Measurements from ENCODE around the gene ACTN4.

Gene ACTN4

DNA sequence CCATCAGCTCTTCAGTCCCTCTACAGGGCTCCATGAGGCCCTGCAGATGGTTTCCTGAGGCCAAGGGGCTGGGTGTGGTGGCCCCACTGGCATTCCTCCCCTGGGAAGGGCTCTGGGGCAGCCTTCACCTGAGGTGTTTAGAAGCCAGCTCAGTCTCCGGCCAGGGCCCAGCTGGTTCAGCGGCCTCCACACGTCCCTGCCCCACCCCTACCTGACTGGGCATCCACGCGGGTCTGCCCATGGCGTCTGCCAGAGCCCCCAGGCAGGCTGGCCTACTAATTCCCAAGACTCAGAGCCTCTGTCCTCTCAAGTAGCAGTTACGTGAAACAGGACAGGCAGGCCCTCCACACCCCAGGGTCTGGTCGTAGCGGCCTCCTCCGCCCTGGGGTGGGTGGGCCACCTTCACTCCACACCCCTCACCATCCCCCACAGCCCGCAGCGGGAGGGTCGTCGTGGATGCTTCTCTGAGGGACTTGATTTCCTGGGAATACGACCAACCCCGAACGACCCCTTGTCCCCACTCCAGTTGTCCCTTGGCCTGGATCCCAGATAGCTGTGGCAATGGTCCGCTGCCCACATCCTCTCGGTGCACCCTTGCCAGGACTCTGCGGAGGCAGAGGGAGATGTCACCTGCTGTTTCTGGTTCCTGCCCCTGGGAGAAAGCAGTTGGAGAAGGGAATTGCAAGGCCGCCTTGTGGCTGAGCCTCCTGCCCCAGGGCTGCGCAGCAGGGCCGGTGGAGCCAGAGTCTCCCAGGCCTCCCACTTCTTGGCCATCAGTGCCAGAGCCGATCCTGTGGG lies 72.5 kb downstream of the ACTN4 start:
- Histone ChIP-seq H3K36me3 (ENCODE audit: control insufficient read depth, insufficient read depth, low read length) (peaks cover 24% of the 10 kb centered on the region), H3K4me1 (ENCODE audit: control insufficient read depth, low read depth, low read length) (no peaks in the 10 kb centered on the region), H2BK5ac (ENCODE audit: low read length) (no peak overlapping the region), H2AK5ac (ENCODE audit: low read length) (no peak overlapping the region), H3K9ac (ENCODE audit: low read length) (no peak overlapping the region), H3K4me3 (ENCODE audit: low read length) (no peak overlapping the region), H4K8ac (ENCODE audit: low read depth, low read length) (no peak overlapping the region), H3K23ac (ENCODE audit: low read length) (no peak overlapping the region), H3K4ac (ENCODE audit: low read depth, low read length) (no peak overlapping the region), H3K56ac (ENCODE audit: low read length) (no peak overlapping the region), H3K79me1 (ENCODE audit: low read length) (no peaks in the 10 kb centered on the region), H4K5ac (ENCODE audit: low read length) (no peak overlapping the region), H3K18ac (ENCODE audit: low read length) (no peak overlapping the region), H3K79me2 (ENCODE audit: control insufficient read depth, insufficient read depth, low read length) (no peaks in the 10 kb centered on the region), H2BK120ac (ENCODE audit: low read depth, low read length) (no peak overlapping the region), H3K4me2 (ENCODE audit: low read length) (no peak overlapping the region), H2BK15ac (replicated peaks; ENCODE audit: low read depth) (no peak overlapping the region), H3K27me3 (ENCODE audit: insufficient read depth, low read length, poor library complexity) (no peaks in the 10 kb centered on the region), H3K27ac (ENCODE audit: low read depth, low read length) (no peak overlapping the region)
- no peak for DNase-seq
- no CpG with 5 or more reads among the region's 24 CpGs for WGBS (ENCODE audit: extremely low coverage, insufficient coverage, low lambda C conversion rate)

DNA sequence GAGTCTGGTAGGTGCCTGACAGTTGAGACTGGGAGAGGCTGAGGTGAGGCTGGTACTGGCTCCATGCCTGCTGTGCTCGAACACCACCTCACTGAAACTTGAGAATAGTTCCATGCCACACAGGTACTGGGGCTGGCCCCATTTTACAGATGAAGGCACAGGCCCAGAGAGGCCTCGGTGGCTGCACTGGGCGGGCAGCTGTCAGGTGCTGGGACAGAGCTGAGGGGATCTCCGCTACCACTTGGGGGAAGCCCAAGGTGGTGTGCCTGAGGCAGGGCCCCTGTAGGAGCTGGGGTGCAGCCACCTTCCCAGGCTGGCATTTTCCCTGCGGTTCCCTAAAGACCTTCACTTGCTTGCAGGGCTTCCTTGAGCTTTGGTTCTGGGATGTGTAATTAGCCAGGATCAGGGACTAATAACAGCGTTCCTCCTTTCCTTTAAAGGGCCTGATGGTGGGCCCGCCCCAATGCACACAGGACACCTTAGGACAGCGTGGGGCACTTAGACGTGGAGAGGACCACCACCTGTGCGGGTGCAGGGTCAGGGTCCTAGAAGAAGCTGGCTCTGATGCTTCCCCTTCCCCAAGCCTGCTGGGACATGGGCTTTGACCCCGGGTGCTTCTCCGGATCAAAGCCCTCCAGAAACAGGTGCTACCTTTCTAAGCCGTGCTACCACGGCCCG lies 73.2 kb downstream of the ACTN4 start:
- H3K4ac ChIP-seq (ENCODE audit: low read depth, low read length): no peak overlapping the region
- peaks cover 26% of the 10 kb centered on the region for H3K36me3 ChIP-seq (ENCODE audit: control insufficient read depth, insufficient read depth, low read length)
- H2BK120ac ChIP-seq (ENCODE audit: low read depth, low read length): no peak overlapping the region
- H2AK5ac ChIP-seq (ENCODE audit: low read length): no peak overlapping the region
- no peak overlapping the region for H3K27ac ChIP-seq (ENCODE audit: low read depth, low read length)
- no peak overlapping the region for H2BK5ac ChIP-seq (ENCODE audit: low read length)
- H3K56ac ChIP-seq (ENCODE audit: low read length): no peak overlapping the region
- DNase-seq: no peak
- H3K4me2 ChIP-seq (ENCODE audit: low read length): no peak overlapping the region
- H3K79me2 ChIP-seq (ENCODE audit: control insufficient read depth, insufficient read depth, low read length): no peaks in the 10 kb centered on the region
- no peaks in the 10 kb centered on the region for H3K27me3 ChIP-seq (ENCODE audit: insufficient read depth, low read length, poor library complexity)
- no peak overlapping the region for H3K9ac ChIP-seq (ENCODE audit: low read length)
- H3K79me1 ChIP-seq (ENCODE audit: low read length): no peaks in the 10 kb centered on the region
- H4K8ac ChIP-seq (ENCODE audit: low read depth, low read length): no peak overlapping the region
- no peak overlapping the region for H4K5ac ChIP-seq (ENCODE audit: low read length)
- WGBS (ENCODE audit: extremely low coverage, insufficient coverage, low lambda C conversion rate): no CpG with 5 or more reads among the region's 15 CpGs
- no peak overlapping the region for H3K4me3 ChIP-seq (ENCODE audit: low read length)
- no peak overlapping the region for H3K18ac ChIP-seq (ENCODE audit: low read length)
- no peak overlapping the region for H3K23ac ChIP-seq (ENCODE audit: low read length)
- no peak overlapping the region for H2BK15ac ChIP-seq (replicated peaks; ENCODE audit: low read depth)
- H3K4me1 ChIP-seq (ENCODE audit: control insufficient read depth, low read depth, low read length): no peaks in the 10 kb centered on the region

DNA sequence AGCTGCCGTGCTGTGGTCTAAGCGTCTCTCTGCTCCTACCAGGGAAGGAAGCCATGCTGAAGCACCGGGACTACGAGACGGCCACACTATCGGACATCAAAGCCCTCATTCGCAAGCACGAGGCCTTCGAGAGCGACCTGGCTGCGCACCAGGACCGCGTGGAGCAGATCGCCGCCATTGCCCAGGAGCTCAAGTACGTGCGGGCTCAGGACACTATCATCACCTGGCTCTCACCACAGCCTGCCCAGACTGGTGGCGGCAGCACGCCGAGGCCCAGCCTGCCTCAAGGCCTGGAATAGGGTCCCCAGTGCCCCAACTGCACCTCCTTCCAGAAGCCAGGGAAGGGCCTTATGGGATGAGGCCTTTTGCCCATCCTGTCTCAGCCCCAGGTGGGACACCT lies 74.0 kb downstream of the ACTN4 start:
- H3K56ac ChIP-seq (ENCODE audit: low read length): no peak overlapping the region
- no peak overlapping the region for H3K4me3 ChIP-seq (ENCODE audit: low read length)
- H3K4me2 ChIP-seq (ENCODE audit: low read length): no peak overlapping the region
- H3K4me1 ChIP-seq (ENCODE audit: control insufficient read depth, low read depth, low read length): no peaks in the 10 kb centered on the region
- no peak overlapping the region for H3K18ac ChIP-seq (ENCODE audit: low read length)
- H3K4ac ChIP-seq (ENCODE audit: low read depth, low read length): no peak overlapping the region
- no peak overlapping the region for H2BK15ac ChIP-seq (replicated peaks; ENCODE audit: low read depth)
- no peak overlapping the region for H4K8ac ChIP-seq (ENCODE audit: low read depth, low read length)
- no peak overlapping the region for H3K9ac ChIP-seq (ENCODE audit: low read length)
- no CpG with 5 or more reads among the region's 20 CpGs for WGBS (ENCODE audit: extremely low coverage, insufficient coverage, low lambda C conversion rate)
- no peaks in the 10 kb centered on the region for H3K79me2 ChIP-seq (ENCODE audit: control insufficient read depth, insufficient read depth, low read length)
- no peak overlapping the region for H4K5ac ChIP-seq (ENCODE audit: low read length)
- no peaks in the 10 kb centered on the region for H3K79me1 ChIP-seq (ENCODE audit: low read length)
- H3K23ac ChIP-seq (ENCODE audit: low read length): no peak overlapping the region
- no peak overlapping the region for H3K27ac ChIP-seq (ENCODE audit: low read depth, low read length)
- H2BK120ac ChIP-seq (ENCODE audit: low read depth, low read length): no peak overlapping the region
- H3K36me3 ChIP-seq (ENCODE audit: control insufficient read depth, insufficient read depth, low read length): peaks cover 27% of the 10 kb centered on the region
- DNase-seq: no peak
- no peaks in the 10 kb centered on the region for H3K27me3 ChIP-seq (ENCODE audit: insufficient read depth, low read length, poor library complexity)
- no peak overlapping the region for H2AK5ac ChIP-seq (ENCODE audit: low read length)
- no peak overlapping the region for H2BK5ac ChIP-seq (ENCODE audit: low read length)

DNA sequence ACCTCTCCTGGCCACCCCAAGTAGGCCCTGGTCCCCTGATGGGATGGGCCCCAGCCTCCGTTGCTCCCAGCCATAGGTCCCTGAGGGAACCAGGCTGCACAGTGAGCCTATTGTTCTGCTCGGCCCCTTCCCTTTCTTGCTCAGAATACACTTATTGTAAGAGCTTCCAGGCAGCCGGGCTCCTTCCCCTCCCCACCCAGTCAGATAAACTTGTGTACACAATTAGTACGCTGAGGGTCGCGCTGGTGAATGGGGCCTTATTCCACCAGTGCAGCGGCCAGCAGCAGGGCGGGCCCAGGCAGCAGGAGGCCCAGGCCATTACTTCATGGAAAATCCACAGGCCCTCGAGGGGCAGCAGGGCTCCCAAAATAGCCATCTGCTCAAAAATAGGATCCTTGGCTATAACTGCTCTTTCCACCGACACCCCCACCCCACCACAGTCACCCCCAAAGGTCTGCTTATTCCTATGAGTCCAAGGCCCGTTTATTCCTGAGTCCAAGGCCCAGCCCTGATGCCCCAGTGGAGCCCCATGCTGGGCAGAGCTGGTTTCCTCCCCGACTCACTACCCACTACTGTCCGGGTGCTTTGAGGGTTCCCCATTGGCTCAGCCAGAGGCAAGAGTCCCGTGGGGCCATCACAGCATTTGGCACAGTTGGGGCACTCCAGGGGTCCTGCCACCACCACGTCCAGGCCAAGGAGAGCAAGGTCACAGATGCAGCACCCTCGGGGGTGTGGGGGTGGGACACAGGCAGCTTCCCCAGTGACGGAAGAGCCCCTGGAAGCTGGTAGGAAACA lies 74.7 kb downstream of the ACTN4 start:
- H2BK5ac ChIP-seq (ENCODE audit: low read length): no peak overlapping the region
- H3K79me2 ChIP-seq (ENCODE audit: control insufficient read depth, insufficient read depth, low read length): no peaks in the 10 kb centered on the region
- H3K4ac ChIP-seq (ENCODE audit: low read depth, low read length): no peak overlapping the region
- no peak overlapping the region for H3K4me2 ChIP-seq (ENCODE audit: low read length)
- DNase-seq: no peak
- no peak overlapping the region for H3K23ac ChIP-seq (ENCODE audit: low read length)
- H3K56ac ChIP-seq (ENCODE audit: low read length): peak overlapping the region; percentile 7
- no peak overlapping the region for H2BK120ac ChIP-seq (ENCODE audit: low read depth, low read length)
- H3K4me3 ChIP-seq (ENCODE audit: low read length): no peak overlapping the region
- peaks cover 28% of the 10 kb centered on the region for H3K36me3 ChIP-seq (ENCODE audit: control insufficient read depth, insufficient read depth, low read length)
- H4K8ac ChIP-seq (ENCODE audit: low read depth, low read length): no peak overlapping the region
- no peaks in the 10 kb centered on the region for H3K4me1 ChIP-seq (ENCODE audit: control insufficient read depth, low read depth, low read length)
- H3K9ac ChIP-seq (ENCODE audit: low read length): no peak overlapping the region
- H3K18ac ChIP-seq (ENCODE audit: low read length): no peak overlapping the region
- no peak overlapping the region for H4K5ac ChIP-seq (ENCODE audit: low read length)
- H3K27ac ChIP-seq (ENCODE audit: low read depth, low read length): no peak overlapping the region
- no peaks in the 10 kb centered on the region for H3K27me3 ChIP-seq (ENCODE audit: insufficient read depth, low read length, poor library complexity)
- H3K79me1 ChIP-seq (ENCODE audit: low read length): no peaks in the 10 kb centered on the region
- no CpG with 5 or more reads among the region's 17 CpGs for WGBS (ENCODE audit: extremely low coverage, insufficient coverage, low lambda C conversion rate)
- no peak overlapping the region for H2BK15ac ChIP-seq (replicated peaks; ENCODE audit: low read depth)
- H2AK5ac ChIP-seq (ENCODE audit: low read length): no peak overlapping the region

DNA sequence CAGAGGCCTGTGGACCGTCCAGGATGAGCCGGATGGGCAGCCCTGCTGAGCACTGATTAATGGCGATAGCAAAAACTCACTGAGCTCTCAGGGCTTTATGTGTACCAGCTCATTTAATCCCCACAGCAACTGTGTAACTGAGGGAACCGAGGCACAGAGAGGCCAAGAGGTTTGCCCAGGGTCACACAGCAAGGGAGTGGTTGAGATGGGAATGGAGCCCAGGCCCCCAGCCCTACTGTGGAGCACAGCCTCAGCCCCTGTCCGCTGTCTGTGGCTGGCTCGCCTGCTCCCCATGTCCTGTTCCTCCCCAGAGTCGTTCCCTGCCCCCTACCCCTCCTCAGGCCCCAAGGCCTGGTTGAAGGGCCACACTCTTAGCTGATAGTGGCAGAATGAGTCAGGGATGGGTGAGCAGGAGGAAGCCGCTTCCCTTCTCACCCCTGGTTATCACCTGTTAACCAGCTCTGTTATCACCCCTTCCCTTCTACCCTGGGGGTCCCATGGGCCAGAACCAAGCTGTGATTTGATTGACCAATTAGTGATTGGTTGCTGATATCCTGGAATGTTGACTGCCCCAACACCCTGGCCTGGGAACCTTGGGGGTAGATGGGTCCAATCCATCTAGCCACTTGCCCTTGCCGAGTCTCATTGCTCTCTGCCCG lies 75.6 kb downstream of the ACTN4 start:
- Histone ChIP-seq H4K8ac (ENCODE audit: low read depth, low read length) (no peak overlapping the region), H2AK5ac (ENCODE audit: low read length) (no peak overlapping the region), H3K36me3 (ENCODE audit: control insufficient read depth, insufficient read depth, low read length) (peaks cover 28% of the 10 kb centered on the region), H3K4me1 (ENCODE audit: control insufficient read depth, low read depth, low read length) (no peaks in the 10 kb centered on the region), H3K4me3 (ENCODE audit: low read length) (no peak overlapping the region), H3K79me2 (ENCODE audit: control insufficient read depth, insufficient read depth, low read length) (no peaks in the 10 kb centered on the region), H4K5ac (ENCODE audit: low read length) (no peak overlapping the region), H3K27me3 (ENCODE audit: insufficient read depth, low read length, poor library complexity) (no peaks in the 10 kb centered on the region), H3K4me2 (ENCODE audit: low read length) (no peak overlapping the region), H2BK120ac (ENCODE audit: low read depth, low read length) (no peak overlapping the region), H3K18ac (ENCODE audit: low read length) (no peak overlapping the region), H3K27ac (ENCODE audit: low read depth, low read length) (no peak overlapping the region), H3K56ac (ENCODE audit: low read length) (no peak overlapping the region), H3K23ac (ENCODE audit: low read length) (no peak overlapping the region), H2BK15ac (replicated peaks; ENCODE audit: low read depth) (no peak overlapping the region), H2BK5ac (ENCODE audit: low read length) (no peak overlapping the region), H3K4ac (ENCODE audit: low read depth, low read length) (no peak overlapping the region), H3K79me1 (ENCODE audit: low read length) (no peaks in the 10 kb centered on the region), H3K9ac (ENCODE audit: low read length) (no peak overlapping the region)
- peak; percentile 82 for DNase-seq
- no CpG with 5 or more reads among the region's 10 CpGs for WGBS (ENCODE audit: extremely low coverage, insufficient coverage, low lambda C conversion rate)
